Measurements from ENCODE around the gene KRT83. TPM values are rescaled to one million over a fixed set of nuclear protein-coding genes. Genes with fewer than 3 reads are reported as not detected.

KRT83 gene
- total RNA-seq, 1 donor: not detected

DNA sequence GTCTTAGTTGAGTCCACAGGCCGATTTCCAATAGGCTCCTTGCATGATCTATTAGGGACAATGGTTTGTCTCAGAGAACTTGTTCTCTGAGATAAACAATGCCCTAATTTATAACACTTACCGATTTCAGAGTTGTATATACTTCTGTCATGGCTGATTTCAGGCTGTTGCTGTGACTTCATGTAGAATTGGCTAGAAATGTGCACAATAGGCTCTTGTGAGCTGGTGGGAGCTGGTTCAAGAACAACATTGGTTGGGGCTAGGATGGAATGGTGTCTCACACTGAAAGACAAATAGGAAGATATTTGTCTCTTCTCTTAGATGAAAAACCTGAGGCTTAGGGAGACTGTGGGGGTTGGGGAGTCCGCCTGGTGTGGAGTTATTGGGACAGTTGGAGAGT lies 53.5 kb downstream of the KRT83 start:
- TF ChIP-seq, protein P1, sequence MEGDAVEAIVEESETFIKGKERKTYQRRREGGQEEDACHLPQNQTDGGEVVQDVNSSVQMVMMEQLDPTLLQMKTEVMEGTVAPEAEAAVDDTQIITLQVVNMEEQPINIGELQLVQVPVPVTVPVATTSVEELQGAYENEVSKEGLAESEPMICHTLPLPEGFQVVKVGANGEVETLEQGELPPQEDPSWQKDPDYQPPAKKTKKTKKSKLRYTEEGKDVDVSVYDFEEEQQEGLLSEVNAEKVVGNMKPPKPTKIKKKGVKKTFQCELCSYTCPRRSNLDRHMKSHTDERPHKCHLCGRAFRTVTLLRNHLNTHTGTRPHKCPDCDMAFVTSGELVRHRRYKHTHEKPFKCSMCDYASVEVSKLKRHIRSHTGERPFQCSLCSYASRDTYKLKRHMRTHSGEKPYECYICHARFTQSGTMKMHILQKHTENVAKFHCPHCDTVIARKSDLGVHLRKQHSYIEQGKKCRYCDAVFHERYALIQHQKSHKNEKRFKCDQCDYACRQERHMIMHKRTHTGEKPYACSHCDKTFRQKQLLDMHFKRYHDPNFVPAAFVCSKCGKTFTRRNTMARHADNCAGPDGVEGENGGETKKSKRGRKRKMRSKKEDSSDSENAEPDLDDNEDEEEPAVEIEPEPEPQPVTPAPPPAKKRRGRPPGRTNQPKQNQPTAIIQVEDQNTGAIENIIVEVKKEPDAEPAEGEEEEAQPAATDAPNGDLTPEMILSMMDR (IDR thresholded peaks at IDR 0.05; ENCODE audit: insufficient read depth, low read depth, low read length): no peak
- H3K4me3 ChIP-seq (ENCODE audit: low read depth, low read length): no peak overlapping the region
- DNase-seq (ENCODE audit: low read depth): no peak

DNA sequence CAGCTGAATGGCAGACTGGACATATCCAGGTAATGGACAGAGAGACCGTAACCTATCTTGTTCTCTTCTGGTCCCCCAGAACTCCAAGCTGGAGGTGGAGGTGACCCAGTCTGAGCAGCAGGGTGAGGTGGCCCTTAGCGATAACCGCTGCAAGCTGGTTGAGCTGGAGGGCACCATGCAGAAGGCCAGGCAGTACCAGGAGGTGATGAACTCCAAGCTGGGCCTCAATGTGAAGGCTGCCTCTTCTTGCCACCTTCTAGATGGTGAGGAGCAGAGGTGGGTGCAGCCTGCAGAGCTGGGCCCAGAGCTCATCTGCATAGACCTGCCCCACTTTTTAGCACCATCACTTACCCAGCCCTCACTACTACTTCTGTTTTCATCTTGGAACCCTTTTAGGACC lies 53.9 kb downstream of the KRT83 start:
- DNase-seq (ENCODE audit: low read depth): no peak
- TF ChIP-seq, protein P1 (IDR thresholded peaks at IDR 0.05; ENCODE audit: insufficient read depth, low read depth, low read length): no peak
- no peak overlapping the region for H3K4me3 ChIP-seq (ENCODE audit: low read depth, low read length)

DNA sequence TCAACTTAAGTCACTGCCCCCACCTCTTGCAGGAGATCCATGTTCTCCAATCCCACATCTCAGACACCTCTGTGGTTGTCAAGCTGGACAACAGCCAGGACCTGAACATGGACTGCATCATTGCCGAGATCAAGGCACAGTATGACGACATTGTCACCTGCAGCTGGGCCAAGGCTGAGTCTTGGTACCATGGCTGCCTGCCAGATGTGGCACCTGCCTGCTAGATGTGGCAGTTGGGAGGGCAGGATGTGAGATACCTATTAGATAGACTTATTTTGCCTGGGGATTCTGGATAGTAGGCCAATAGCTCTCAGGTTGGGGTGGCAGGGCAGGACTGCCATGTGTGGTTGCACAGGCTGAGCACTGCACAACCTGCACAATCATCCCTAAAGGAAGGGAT lies 54.7 kb downstream of the KRT83 start:
- TF ChIP-seq, protein P1 (IDR thresholded peaks at IDR 0.05; ENCODE audit: insufficient read depth, low read depth, low read length): no peak
- DNase-seq (ENCODE audit: low read depth): no peak
- no peak overlapping the region for H3K4me3 ChIP-seq (ENCODE audit: low read depth, low read length)

DNA sequence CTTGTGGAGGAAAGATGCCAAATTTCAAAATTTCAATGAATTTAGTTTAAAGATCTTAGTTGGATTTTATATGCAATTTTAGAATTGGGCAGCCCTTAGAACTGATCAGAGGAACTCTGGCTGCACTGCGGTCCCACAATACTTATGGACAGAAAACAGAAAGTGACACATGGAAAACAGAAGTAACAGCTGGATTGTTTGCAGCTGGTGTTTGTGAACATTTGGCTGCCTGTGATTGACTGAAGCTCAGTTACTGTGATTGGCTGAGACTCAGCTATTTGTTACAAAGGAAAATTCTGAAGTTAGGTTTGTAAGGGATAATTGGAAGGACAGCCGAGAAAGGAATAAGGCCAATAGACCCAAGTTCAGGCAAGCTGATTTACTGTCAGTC lies 56.8 kb downstream of the KRT83 start:
- TF ChIP-seq, protein P1 (IDR thresholded peaks at IDR 0.05; ENCODE audit: insufficient read depth, low read depth, low read length): no peak
- no peak for DNase-seq (ENCODE audit: low read depth)
- H3K4me3 ChIP-seq (ENCODE audit: low read depth, low read length): no peak overlapping the region

Other genes starting within 250 kb of the KRT83 start
- 0.32 and 0.43 TPM in 2 replicates for gene SMIM41, start 241.7 kb downstream of the KRT83 start, total RNA-seq
- gene KRT80, start 129.4 kb downstream of the KRT83 start, total RNA-seq: 0.32 and 1.3 TPM in 2 replicates
- gene KRT7, start 88.2 kb downstream of the KRT83 start, total RNA-seq: 20.6 and 36.7 TPM in 2 replicates
- under 0.01 TPM in 1 of 2 replicates, not detected in the other for gene KRT86, start 46.8 kb downstream of the KRT83 start, total RNA-seq
- not detected in 2 replicates for gene KRT81, start 29.9 kb downstream of the KRT83 start, total RNA-seq
- gene KRT85, start 46.1 kb upstream of the KRT83 start, total RNA-seq: not detected in 2 replicates
- not detected in 2 replicates for gene KRT84, start 64.3 kb upstream of the KRT83 start, total RNA-seq
- not detected in 2 replicates for gene KRT82, start 84.9 kb upstream of the KRT83 start, total RNA-seq
- not detected in 2 replicates for gene KRT75, start 113.0 kb upstream of the KRT83 start, total RNA-seq
- gene KRT6B, start 130.7 kb upstream of the KRT83 start, total RNA-seq: not detected in 2 replicates
- gene KRT6C, start 152.4 kb upstream of the KRT83 start, total RNA-seq: not detected in 2 replicates
- not detected in 2 replicates for gene KRT6A, start 171.9 kb upstream of the KRT83 start, total RNA-seq
- under 0.01 and 0.32 TPM in 2 replicates for gene KRT5, start 199.0 kb upstream of the KRT83 start, total RNA-seq
- not detected in 2 replicates for gene KRT71, start 231.7 kb upstream of the KRT83 start, total RNA-seq

Measured in fibroblast of villous mesenchyme (primary cell).